NCI-H2029 (cell line): ENCODE results near the gene SLC11A1.

Experiments
- DNase-seq: peaks from one replicate; lab custom pipeline; 2025; lab: John Stamatoyannopoulos, UW

The SLC11A1 gene

GRCh38 chr2:218405086-218405745, 23.1 kb downstream of the SLC11A1 start:
- no peak for DNase-seq

- no peak for DNase-seq
Measured at GRCh38 chr2:218405746-218406208, 23.7 kb downstream of the SLC11A1 start.

- DNase-seq: peak; percentile 86
Measured at GRCh38 chr2:218406209-218406948, 24.3 kb downstream of the SLC11A1 start.

- peak; percentile 34 for DNase-seq
Measured at GRCh38 chr2:218406949-218407618, 25.0 kb downstream of the SLC11A1 start.

GRCh38 chr2:218407717-218408116, 25.6 kb downstream of the SLC11A1 start:
- DNase-seq: no peak

- DNase-seq: no peak
Measured at GRCh38 chr2:218418321-218418716, 36.2 kb downstream of the SLC11A1 start.

GRCh38 chr2:218418717-218419458, 36.8 kb downstream of the SLC11A1 start, which contains the start of gene VIL1:
VIL1 (plus strand) TSS chr2:218419123; CDS start chr2:218423779, 4,656 bp downstream.
- no peak for DNase-seq

GRCh38 chr2:218419630-218420216, 37.6 kb downstream of the SLC11A1 start:
- DNase-seq: no peak

- no peak for DNase-seq
Measured at GRCh38 chr2:218421027-218421426, 39.0 kb downstream of the SLC11A1 start.

- DNase-seq: no peak
Measured at GRCh38 chr2:218422403-218423086, 40.5 kb downstream of the SLC11A1 start.

- no peak for DNase-seq
Measured at GRCh38 chr2:218423584-218423983, 41.5 kb downstream of the SLC11A1 start.

GRCh38 chr2:218425531-218425930, 43.5 kb downstream of the SLC11A1 start:
- no peak for DNase-seq

- no peak for DNase-seq
Measured at GRCh38 chr2:218427741-218428140, 45.7 kb downstream of the SLC11A1 start.

GRCh38 chr2:218428846-218429558, 46.9 kb downstream of the SLC11A1 start:
- DNase-seq: no peak

- no peak for DNase-seq
Measured at GRCh38 chr2:218429911-218430692, 48.0 kb downstream of the SLC11A1 start.

- DNase-seq: no peak
Measured at GRCh38 chr2:218430721-218431120, 48.6 kb downstream of the SLC11A1 start.

GRCh38 chr2:218431878-218432277, 49.8 kb downstream of the SLC11A1 start:
- no peak for DNase-seq

- no peak for DNase-seq
Measured at GRCh38 chr2:218432676-218433365, 50.7 kb downstream of the SLC11A1 start.

GRCh38 chr2:218434456-218434855, 52.4 kb downstream of the SLC11A1 start:
- DNase-seq: no peak
